CD4-positive, CD25-positive, alpha-beta regulatory T cell (primary cell): ENCODE results near the gene TMEM245. TPM values are rescaled to one million over a fixed set of nuclear protein-coding genes. Genes with fewer than 3 reads are reported as not detected.

ENCODE experiments used
- ATAC-seq, 2 donors: fragments of 150-1000 bp; cut with Tn5 transposase; one replicate each; pipeline ENCODE4 v1.10.0; 2021; ENCODE audit warnings: low read depth in 2 of 2, moderate number of reproducible peaks in 2 of 2, moderate library complexity in 1 of 2
- DNase-seq, 3 donors: peaks; one replicate each; pipeline versions ENCODE4 v3.0.0 to v3.0.0-alpha.2; 2012 to 2022; ENCODE audit warnings: mixed read lengths in 1 of 3
- H3K27ac ChIP-seq: one replicate; pipeline ENCODE4 v1.7.0; 2013; ENCODE audit warnings: mild to moderate bottlenecking, low read length; ENCODE audit not compliant: insufficient read depth, poor library complexity, severe bottlenecking
- H3K27me3 ChIP-seq: one replicate; pipeline ENCODE4 v1.7.0; 2013; ENCODE audit warnings: low read length; ENCODE audit not compliant: control insufficient read depth, insufficient read depth
- H3K36me3 ChIP-seq: one replicate; pipeline ENCODE4 v1.7.0; 2013; ENCODE audit warnings: mild to moderate bottlenecking, low read length, moderate library complexity; ENCODE audit not compliant: control insufficient read depth, insufficient read depth
- H3K4me1 ChIP-seq: 2 replicates; pipeline ENCODE4 v1.7.0; 2013; ENCODE audit warnings: mild to moderate bottlenecking, low read length; ENCODE audit not compliant: insufficient read depth, control insufficient read depth, poor library complexity, severe bottlenecking
- H3K4me3 ChIP-seq: one replicate; pipeline ENCODE4 v1.7.0; 2013; ENCODE audit warnings: low read depth, mild to moderate bottlenecking, low read length, moderate library complexity
- H3K9me3 ChIP-seq, 2 experiments: 1 replicate in 1 of 2; 2 replicates in 1 of 2; pipeline ENCODE4 v1.7.0; 2013; ENCODE audit warnings: low read length in 2 of 2, mild to moderate bottlenecking in 1 of 2, moderate library complexity in 1 of 2; ENCODE audit not compliant: control insufficient read depth in 2 of 2
- H3K27ac Mint-ChIP-seq, 3 donors: one replicate each; pipeline ENCODE4 v1.8.0; 2020 to 2022; ENCODE audit warnings: mild to moderate bottlenecking in 3 of 3, mixed read lengths in 3 of 3, moderate library complexity in 2 of 3
- H3K27me3 Mint-ChIP-seq: one replicate; pipeline ENCODE4 v1.8.0; 2022; ENCODE audit warnings: mild to moderate bottlenecking, mixed read lengths
- H3K36me3 Mint-ChIP-seq: one replicate; pipeline ENCODE4 v1.8.0; 2020; ENCODE audit warnings: mixed read lengths
- H3K4me1 Mint-ChIP-seq, 4 donors: one replicate each; pipeline ENCODE4 v1.8.0; 2020 to 2022; ENCODE audit warnings: mixed read lengths in 4 of 4, mild to moderate bottlenecking in 1 of 4
- H3K4me3 Mint-ChIP-seq, 4 donors: one replicate each; pipeline ENCODE4 v1.8.0; 2020 to 2022; ENCODE audit warnings: mild to moderate bottlenecking in 4 of 4, mixed read lengths in 4 of 4, moderate library complexity in 3 of 4
- H3K9me3 Mint-ChIP-seq, 7 donors: one replicate each; pipeline ENCODE4 v1.8.0; 2020 to 2022; ENCODE audit warnings: mixed read lengths in 7 of 7, mild to moderate bottlenecking in 3 of 7, moderate library complexity in 2 of 7
- polyA plus RNA-seq, 4 donors: library from polyadenylated mRNA; unstranded; fragments of 300-500 nt; fragmentation: Illumina TruSeq; gene quantifications; one replicate each; pipeline ENCODE4 v1.2.3, GENCODE V29; 2021
- total RNA-seq: library from RNA; stranded (reverse); gene quantifications from one replicate; pipeline ENCODE4 v1.2.3, GENCODE V29; 2022

Gene TMEM245
- 33.7 TPM for total RNA-seq
- 10 to 100 TPM; 22.6 to 36.9 (median 27.6) TPM for polyA plus RNA-seq

DNA sequence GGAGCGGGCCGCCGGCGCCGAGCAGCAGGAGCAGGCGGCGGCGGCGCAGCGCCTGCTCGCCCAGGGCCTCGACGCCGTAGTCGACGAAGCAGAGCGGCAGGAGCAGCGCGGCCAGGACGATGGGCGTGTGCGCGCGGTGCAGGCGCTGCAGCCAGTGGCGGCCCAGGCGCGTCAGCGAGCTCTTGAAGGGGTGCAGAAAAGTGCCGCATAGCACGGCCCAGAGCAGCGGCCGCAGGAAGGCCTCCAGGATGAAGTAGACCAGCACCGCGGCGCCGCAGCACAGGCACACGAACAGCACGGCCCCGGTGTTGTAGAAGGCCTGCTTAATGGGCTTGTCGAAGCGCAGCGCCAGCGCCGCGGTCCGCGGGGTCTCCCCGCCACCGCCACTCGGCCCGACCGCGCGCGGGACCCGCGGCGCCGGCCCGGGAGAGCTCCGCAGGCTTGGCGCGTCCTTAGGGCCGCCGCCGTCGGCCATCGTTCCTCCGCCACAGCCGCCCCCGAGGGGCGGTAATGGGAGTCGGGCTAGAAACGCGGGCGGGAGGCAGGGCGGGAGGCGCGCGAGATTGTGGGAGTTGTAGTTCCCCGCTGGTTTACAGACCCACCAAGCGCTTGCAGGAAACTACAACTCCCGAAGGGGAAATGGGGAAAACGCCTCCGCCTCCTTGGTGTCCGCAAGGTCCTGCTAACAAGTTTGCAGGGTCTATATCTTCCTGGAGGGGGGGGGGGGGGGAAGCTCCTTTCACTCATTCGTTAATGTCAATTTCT lies at the start of gene TMEM245:
TSS of gene TMEM245 (minus strand) at position 509 of the 765 bp plus-strand sequence. CDS start at position 475, 34 bp downstream.
- DNase-seq: peak; percentile 93 to 99 (median 96)
- peak within 1 kb of the TSS; percentile 77 to 93 (median 93) for H3K27ac Mint-ChIP-seq
- no peaks in the 10 kb centered on the region for H3K9me3 Mint-ChIP-seq
- H3K9me3 ChIP-seq: no peaks in the 10 kb centered on the region
- no peaks in the 10 kb centered on the region for H3K27me3 Mint-ChIP-seq
- ATAC-seq: peak; percentile 94 to 96
- no peaks in the 10 kb centered on the region for H3K27me3 ChIP-seq
- peak within 1 kb of the TSS; percentile 95 for H3K4me3 ChIP-seq
- peak within 1 kb of the TSS; percentile 90 to 97 (median 96) for H3K4me3 Mint-ChIP-seq
- H3K27ac ChIP-seq: peak within 1 kb of the TSS; percentile 77
- H3K4me1 Mint-ChIP-seq: peaks cover 14 to 47% (median 31%) of the 10 kb centered on the region in 4 donors
- peaks cover under 1% of the 10 kb centered on the region for H3K36me3 ChIP-seq
- H3K4me1 ChIP-seq: peaks cover 47% of the 10 kb centered on the region
- peaks cover 11% of the 10 kb centered on the region for H3K36me3 Mint-ChIP-seq

- Histone ChIP-seq H3K4me1 (no peaks in the 10 kb centered on the region), H3K27me3 (peaks cover 28% of the 10 kb centered on the region), H3K9me3 (peaks cover 0 to 5% of the 10 kb centered on the region in 2 experiments), H3K4me3 (no peak overlapping the region), H3K27ac (no peak overlapping the region), H3K36me3 (no peaks in the 10 kb centered on the region)
- Mint-ChIP-seq H3K4me3 (no peak overlapping the region), H3K9me3 (peaks cover 0 to 5% (median 0%) of the 10 kb centered on the region in 7 donors), H3K27ac (no peak overlapping the region), H3K27me3 (peaks cover 58% of the 10 kb centered on the region), H3K36me3 (no peaks in the 10 kb centered on the region), H3K4me1 (peaks cover 0 to 7% (median 2%) of the 10 kb centered on the region in 4 donors)
- ATAC-seq (no peak), DNase-seq (no peak)
These were observed 48.4 kb upstream of the TMEM245 start for GRCh38 chr9:109168170-109168569.

GRCh38 chr9:109167716-109168115 lies 48.0 kb upstream of the TMEM245 start:
- Histone ChIP-seq H3K36me3 (no peaks in the 10 kb centered on the region), H3K27me3 (peaks cover 26% of the 10 kb centered on the region), H3K27ac (no peak overlapping the region), H3K4me1 (no peaks in the 10 kb centered on the region), H3K9me3 (peaks cover 0 to 5% of the 10 kb centered on the region in 2 experiments), H3K4me3 (no peak overlapping the region)
- DNase-seq (no peak), ATAC-seq (no peak)
- no peak overlapping the region for H3K27ac Mint-ChIP-seq
- no peaks in the 10 kb centered on the region for H3K36me3 Mint-ChIP-seq
- H3K27me3 Mint-ChIP-seq: peaks cover 61% of the 10 kb centered on the region
- peak overlapping the region in 3 of 4 donors; percentile 15 to 82 (median 22) for H3K4me3 Mint-ChIP-seq
- H3K4me1 Mint-ChIP-seq: peaks cover 0 to 7% (median 2%) of the 10 kb centered on the region in 4 donors
- peaks cover 0 to 5% (median 0%) of the 10 kb centered on the region in 7 donors for H3K9me3 Mint-ChIP-seq

- ATAC-seq: no peak
- peaks cover 26% of the 10 kb centered on the region for H3K27me3 ChIP-seq
- H3K27me3 Mint-ChIP-seq: peaks cover 61% of the 10 kb centered on the region
- DNase-seq: no peak
- no peaks in the 10 kb centered on the region for H3K36me3 ChIP-seq
- no peak within 1 kb of the TSS for H3K27ac Mint-ChIP-seq
- no peaks in the 10 kb centered on the region for H3K36me3 Mint-ChIP-seq
- H3K9me3 Mint-ChIP-seq: peaks cover 0 to 9% (median 0%) of the 10 kb centered on the region in 7 donors
- H3K27ac ChIP-seq: no peak within 1 kb of the TSS
- H3K9me3 ChIP-seq: peaks cover 0 to 5% of the 10 kb centered on the region in 2 experiments
- peak within 1 kb of the TSS; percentile 15 to 82 (median 56) for H3K4me3 Mint-ChIP-seq
- peaks cover 0 to 7% (median 2%) of the 10 kb centered on the region in 4 donors for H3K4me1 Mint-ChIP-seq
- no peaks in the 10 kb centered on the region for H3K4me1 ChIP-seq
- H3K4me3 ChIP-seq: no peak within 1 kb of the TSS
These were observed 47.2 kb upstream of the TMEM245 start, which contains the start of gene FRRS1L for GRCh38 chr9:109166771-109167601. Gene FRRS1L, minus strand, starts transcription at chr9:109167249. Its CDS starts 111 bp downstream, at chr9:109167138.

- no peak for ATAC-seq
- Mint-ChIP-seq H3K4me3 (peak overlapping the region in 1 of 4 donors; percentile 63), H3K36me3 (no peaks in the 10 kb centered on the region)
These were observed 46.5 kb upstream of the TMEM245 start for GRCh38 chr9:109166171-109166770.

GRCh38 chr9:109164042-109164441 lies 44.3 kb upstream of the TMEM245 start:
- Histone ChIP-seq H3K36me3 (no peaks in the 10 kb centered on the region), H3K27me3 (peaks cover 24% of the 10 kb centered on the region), H3K9me3 (peaks cover 0 to 5% of the 10 kb centered on the region in 2 experiments), H3K4me3 (no peak overlapping the region), H3K27ac (no peak overlapping the region), H3K4me1 (no peaks in the 10 kb centered on the region)
- Mint-ChIP-seq H3K9me3 (peaks cover 0 to 7% (median 2%) of the 10 kb centered on the region in 7 donors), H3K4me1 (peaks cover 0 to 7% (median 2%) of the 10 kb centered on the region in 4 donors), H3K36me3 (no peaks in the 10 kb centered on the region), H3K4me3 (no peak overlapping the region), H3K27ac (no peak overlapping the region), H3K27me3 (peaks cover 58% of the 10 kb centered on the region)
- ATAC-seq (no peak), DNase-seq (no peak)

More at GRCh38 chr9:109166171-109166770, 46.5 kb upstream of the TMEM245 start:
- H3K4me3 ChIP-seq: no peak overlapping the region
- peaks cover 28% of the 10 kb centered on the region for H3K27me3 ChIP-seq
- H3K9me3 Mint-ChIP-seq: peaks cover 0 to 9% (median under 1%) of the 10 kb centered on the region in 7 donors
- H3K36me3 ChIP-seq: no peaks in the 10 kb centered on the region
- no peak for DNase-seq
- H3K27ac ChIP-seq: no peak overlapping the region
- H3K4me1 ChIP-seq: no peaks in the 10 kb centered on the region
- peaks cover 62% of the 10 kb centered on the region for H3K27me3 Mint-ChIP-seq
- no peak overlapping the region for H3K27ac Mint-ChIP-seq
- H3K4me1 Mint-ChIP-seq: peaks cover 0 to 7% (median 2%) of the 10 kb centered on the region in 4 donors
- H3K9me3 ChIP-seq: peaks cover 0 to 5% of the 10 kb centered on the region in 2 experiments

DNA sequence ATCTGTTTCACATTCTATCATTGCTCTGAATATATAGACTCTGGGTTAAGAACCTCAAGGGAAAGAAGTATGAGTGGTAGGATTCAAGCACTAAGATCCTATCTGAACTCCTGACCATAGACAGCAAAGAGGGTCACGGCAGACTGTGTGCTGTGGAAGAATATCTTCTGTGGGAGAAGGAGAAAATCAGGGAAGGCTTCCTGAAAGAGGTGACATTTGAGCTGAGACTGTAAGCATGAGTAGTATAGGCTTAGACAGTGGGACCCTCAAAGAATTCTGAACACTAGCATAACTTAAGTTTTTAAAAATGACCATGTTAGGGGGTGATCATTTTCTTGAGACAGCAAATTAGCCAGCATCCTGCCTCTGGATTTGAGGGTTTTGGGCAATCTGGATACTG lies 43.4 kb upstream of the TMEM245 start:
- ATAC-seq: no peak
- Histone ChIP-seq H3K36me3 (no peaks in the 10 kb centered on the region), H3K9me3 (peaks cover 0 to 5% of the 10 kb centered on the region in 2 experiments), H3K27me3 (peaks cover 22% of the 10 kb centered on the region), H3K27ac (no peak overlapping the region), H3K4me3 (no peak overlapping the region), H3K4me1 (no peaks in the 10 kb centered on the region)
- H3K4me1 Mint-ChIP-seq: peaks cover 0 to 7% (median 1%) of the 10 kb centered on the region in 4 donors
- no peak overlapping the region for H3K27ac Mint-ChIP-seq
- H3K36me3 Mint-ChIP-seq: no peaks in the 10 kb centered on the region
- peaks cover 55% of the 10 kb centered on the region for H3K27me3 Mint-ChIP-seq
- H3K4me3 Mint-ChIP-seq: no peak overlapping the region
- DNase-seq: no peak
- H3K9me3 Mint-ChIP-seq: peaks cover 0 to 9% (median 2%) of the 10 kb centered on the region in 7 donors
